HG02623 (cell line): Measurements from ENCODE around the gene SEMA7A.

Experiments used
- ATAC-seq: cut with Tn5 transposase; IDR thresholded peaks from one replicate; pipeline ENCODE4 v1.9.1; 2021; ENCODE audit warnings: moderate library complexity; ENCODE audit not compliant: unreplicated experiment

Gene SEMA7A

GRCh38 chr15:74419432-74419831, 14.3 kb downstream of the SEMA7A start:
- ATAC-seq = no peak

GRCh38 chr15:74418575-74419338, 15.0 kb downstream of the SEMA7A start:
- ATAC-seq = no peak

GRCh38 chr15:74417670-74418069, 16.1 kb downstream of the SEMA7A start:
- no peak for ATAC-seq

- ATAC-seq = no peak
Measured at GRCh38 chr15:74417225-74417624, 16.5 kb downstream of the SEMA7A start.

GRCh38 chr15:74415966-74416916, 17.5 kb downstream of the SEMA7A start:
- ATAC-seq = no peak

GRCh38 chr15:74414603-74415338, 19.0 kb downstream of the SEMA7A start:
- no peak for ATAC-seq

GRCh38 chr15:74414081-74414580, 19.6 kb downstream of the SEMA7A start:
- ATAC-seq = no peak

GRCh38 chr15:74413350-74414080, 20.2 kb downstream of the SEMA7A start:
- ATAC-seq = no peak

GRCh38 chr15:74412159-74412558, 21.6 kb downstream of the SEMA7A start:
- ATAC-seq = no peak

- ATAC-seq = no peak
Measured at GRCh38 chr15:74411686-74412085, 22.1 kb downstream of the SEMA7A start.

- ATAC-seq = no peak
Measured at GRCh38 chr15:74410502-74410901, 23.3 kb downstream of the SEMA7A start.

GRCh38 chr15:74409225-74409624, 24.5 kb downstream of the SEMA7A start:
- ATAC-seq = no peak

GRCh38 chr15:74408815-74409214, 24.9 kb downstream of the SEMA7A start:
- ATAC-seq = no peak

GRCh38 chr15:74408385-74408784, 25.4 kb downstream of the SEMA7A start:
- no peak for ATAC-seq

- ATAC-seq = no peak
Measured at GRCh38 chr15:74406992-74407705, 26.6 kb downstream of the SEMA7A start.

- no peak for ATAC-seq
Measured at GRCh38 chr15:74406517-74406916, 27.2 kb downstream of the SEMA7A start.

- no peak for ATAC-seq
Measured at GRCh38 chr15:74405823-74406222, 27.9 kb downstream of the SEMA7A start.

GRCh38 chr15:74403991-74404563, 29.7 kb downstream of the SEMA7A start:
- ATAC-seq = no peak

- ATAC-seq = no peak
Measured at GRCh38 chr15:74403588-74403919, 30.2 kb downstream of the SEMA7A start.
